Activated CD4-positive, alpha-beta memory T cell treated with anti-CD3 and anti-CD28 coated beads for 36 hours (primary cell): ENCODE measurements around the gene KIF5A. TPM values are rescaled to one million over a fixed set of nuclear protein-coding genes. Genes with fewer than 3 reads are reported as not detected.
"Not testable (repeated sequence)": the region's sequence is repeated elsewhere in the genome, so short reads cannot be mapped to it uniquely, and the experiment has no call there.

ENCODE experiments used
- CTCF ChIA-PET: fragments of 350-600 bp; sonication (Branson Sonifier 250); formaldehyde crosslinking; loops from one replicate; lab custom pipeline; 2021; ENCODE audit warnings: antibody characterized with exemption, inconsistent platforms; lab: Charles Lee
- POLR2A ChIA-PET: fragments of 350-600 bp; sonication (Branson Sonifier 250); formaldehyde crosslinking; loops from one replicate; lab custom pipeline; 2021; ENCODE audit warnings: antibody characterized with exemption; lab: Charles Lee
- DNase-seq: peaks from one replicate; pipeline ENCODE4 v3.0.0-alpha.2; 2020
- H3K27ac Mint-ChIP-seq: one replicate; pipeline ENCODE4 v1.8.0; 2021; ENCODE audit warnings: mixed read lengths
- H3K27me3 Mint-ChIP-seq: one replicate; pipeline ENCODE4 v1.8.0; 2021; ENCODE audit warnings: mixed read lengths
- H3K36me3 Mint-ChIP-seq: one replicate; pipeline ENCODE4 v1.8.0; 2021; ENCODE audit warnings: mixed read lengths
- H3K4me1 Mint-ChIP-seq: one replicate; pipeline ENCODE4 v1.8.0; 2021; ENCODE audit warnings: low read depth, mixed read lengths
- H3K4me3 Mint-ChIP-seq: one replicate; pipeline ENCODE4 v1.8.0; 2021; ENCODE audit warnings: mild to moderate bottlenecking, mixed read lengths
- H3K9me3 Mint-ChIP-seq: one replicate; pipeline ENCODE4 v1.8.0; 2021; ENCODE audit warnings: mixed read lengths
- intact Hi-C: fragments of 100-400 bp; cut with micrococcal nuclease; formaldehyde crosslinking; loops from one replicate; pipeline ENCODE4 v1.15.1; 2023
- total RNA-seq, 2 experiments: library from RNA; stranded (reverse); gene quantifications; one replicate each; pipeline ENCODE4 v1.2.3, GENCODE V29; 2021

The KIF5A gene
- total RNA-seq = under 1 TPM; 0.90 to 0.99 TPM

GRCh38 chr12:57549909-57550640 is at the start of gene KIF5A:
TSS of gene KIF5A (plus strand) at chr12:57550044. CDS start at chr12:57550272, 228 bp downstream.
- Mint-ChIP-seq H3K4me3 (peak within 1 kb of the TSS; percentile 74), H3K36me3 (peaks cover 13% of the 10 kb centered on the region), H3K9me3 (no peaks in the 10 kb centered on the region), H3K4me1 (peaks cover 35% of the 10 kb centered on the region), H3K27ac (no peak within 1 kb of the TSS), H3K27me3 (peaks cover 9% of the 10 kb centered on the region)
- CTCF ChIA-PET = no interaction called here
- POLR2A ChIA-PET = no interaction called here
- peak; percentile 72 for DNase-seq
- intact Hi-C loops = loop anchor here (5.0 kb wide), 1 partner anchor 192 kb away; no protein-coding TSS in a partner anchor

DNA sequence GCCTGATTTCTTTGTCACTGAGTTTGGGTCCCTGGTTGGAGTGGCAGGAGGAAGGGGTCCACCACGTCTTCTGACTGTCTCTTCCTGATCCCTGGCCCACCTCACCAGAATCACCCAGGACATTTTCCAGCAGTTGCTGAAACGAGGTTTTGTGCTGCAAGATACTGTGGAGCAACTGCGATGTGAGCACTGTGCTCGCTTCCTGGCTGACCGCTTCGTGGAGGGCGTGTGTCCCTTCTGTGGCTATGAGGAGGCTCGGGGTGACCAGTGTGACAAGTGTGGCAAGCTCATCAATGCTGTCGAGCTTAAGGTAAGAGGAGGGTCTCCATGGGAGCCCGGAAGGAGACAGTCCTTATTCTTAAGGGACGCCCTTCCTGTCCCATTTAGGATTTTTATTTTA is 49.6 kb upstream of the KIF5A start:
- H3K9me3 Mint-ChIP-seq = no peaks in the 10 kb centered on the region
- no peaks in the 10 kb centered on the region for H3K27me3 Mint-ChIP-seq
- no peak overlapping the region for H3K27ac Mint-ChIP-seq
- ChIA-PET POLR2A (interaction anchor here (0.7 to 2.0 kb wide), 3 partner anchors 10 to 23 kb away, joined by 3 to 4 read pairs (median 3); no protein-coding TSS in a partner anchor), CTCF (no interaction called here)
- DNase-seq = no peak
- no peak overlapping the region for H3K4me3 Mint-ChIP-seq
- H3K36me3 Mint-ChIP-seq = peaks cover 65% of the 10 kb centered on the region
- intact Hi-C loops = no loop called here
- H3K4me1 Mint-ChIP-seq = peaks cover 7% of the 10 kb centered on the region

DNA sequence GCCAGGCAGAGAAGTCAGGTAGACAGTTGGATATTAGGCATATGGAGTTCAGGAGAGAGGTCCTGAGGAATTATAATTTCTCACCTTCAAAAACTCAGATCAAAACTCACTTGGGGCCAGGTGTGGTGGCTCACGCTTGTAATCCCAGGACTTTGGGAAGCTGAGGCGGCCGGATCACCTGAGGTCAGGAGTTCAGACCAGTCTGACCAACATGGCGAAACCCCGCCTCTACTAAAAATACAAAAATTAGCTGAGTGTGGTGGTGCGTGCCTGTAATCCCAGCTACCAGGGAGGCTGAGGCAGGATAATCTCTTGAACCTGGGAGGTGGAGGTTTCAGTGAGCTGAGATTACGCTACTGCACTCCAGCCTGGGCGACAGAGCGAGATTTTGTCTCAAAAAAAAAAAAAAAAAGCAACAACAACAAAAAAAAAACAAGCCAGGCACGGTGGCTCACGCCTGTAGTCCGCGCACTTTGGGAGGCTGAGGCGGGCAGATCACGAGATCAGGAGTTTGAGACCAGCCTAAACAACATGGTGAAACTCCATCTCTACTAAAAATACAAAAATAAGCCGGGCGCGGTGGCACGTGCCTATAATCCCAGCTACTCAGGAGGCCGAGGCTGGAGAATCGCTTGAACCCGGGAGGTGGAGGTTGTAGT is 47.4 kb upstream of the KIF5A start:
- ChIA-PET CTCF (interaction anchor here (0.6 kb wide), 1 partner anchor 22 kb away, joined by 3 read pairs; no protein-coding TSS in a partner anchor), POLR2A (interaction anchor here (0.8 to 1.6 kb wide), 2 partner anchors 11 to 17 kb away, joined by 3 to 4 read pairs; no protein-coding TSS in a partner anchor)
- H3K27me3 Mint-ChIP-seq, H3K27ac Mint-ChIP-seq, H3K4me1 Mint-ChIP-seq, H3K4me3 Mint-ChIP-seq, intact Hi-C loops, H3K9me3 Mint-ChIP-seq, DNase-seq: not testable (repeated sequence)
- H3K36me3 Mint-ChIP-seq = peaks cover 62% of the 10 kb centered on the region

- CTCF ChIA-PET, DNase-seq, H3K4me3 Mint-ChIP-seq, H3K9me3 Mint-ChIP-seq, H3K27ac Mint-ChIP-seq, POLR2A ChIA-PET, H3K27me3 Mint-ChIP-seq, intact Hi-C loops, H3K4me1 Mint-ChIP-seq: not testable (repeated sequence)
- peaks cover 44% of the 10 kb centered on the region for H3K36me3 Mint-ChIP-seq
These were observed 43.3 kb upstream of the KIF5A start for GRCh38 chr12:57506541-57506940.

DNA sequence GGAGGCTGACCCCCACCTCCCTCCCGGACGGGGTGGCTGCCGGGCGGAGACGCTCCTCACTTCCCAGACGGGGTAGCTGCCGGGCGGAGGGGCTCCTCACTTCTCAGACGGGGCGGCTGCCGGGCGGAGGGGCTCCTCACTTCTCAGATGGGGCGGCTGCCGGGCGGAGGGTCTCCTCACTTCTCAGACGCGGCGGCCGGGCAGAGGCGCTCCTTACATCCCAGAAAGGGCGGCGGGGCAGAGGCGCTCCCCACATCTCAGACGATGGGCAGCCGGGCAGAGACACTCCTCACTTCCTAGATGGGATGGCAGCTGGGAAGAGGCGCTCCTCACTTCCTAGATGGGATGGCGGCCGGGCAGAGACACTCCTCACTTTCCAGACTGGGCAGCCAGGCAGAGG is 42.0 kb upstream of the KIF5A start:
- H3K9me3 Mint-ChIP-seq, CTCF ChIA-PET, H3K4me1 Mint-ChIP-seq, H3K4me3 Mint-ChIP-seq, POLR2A ChIA-PET, intact Hi-C loops, DNase-seq, H3K27me3 Mint-ChIP-seq, H3K27ac Mint-ChIP-seq: not testable (repeated sequence)
- peaks cover 48% of the 10 kb centered on the region for H3K36me3 Mint-ChIP-seq

- Mint-ChIP-seq H3K9me3 (no peaks in the 10 kb centered on the region), H3K27me3 (no peaks in the 10 kb centered on the region), H3K36me3 (peaks cover 56% of the 10 kb centered on the region), H3K27ac (no peak overlapping the region), H3K4me3 (no peak overlapping the region), H3K4me1 (peaks cover 2% of the 10 kb centered on the region)
- POLR2A ChIA-PET = no interaction called here
- CTCF ChIA-PET = no interaction called here
- no peak for DNase-seq
- intact Hi-C loops = no loop called here
These were observed 38.7 kb upstream of the KIF5A start for GRCh38 chr12:57511161-57511560.

- H3K27me3 Mint-ChIP-seq = no peaks in the 10 kb centered on the region
- ChIA-PET CTCF (no interaction called here), POLR2A (no interaction called here)
- DNase-seq = no peak
- H3K36me3 Mint-ChIP-seq = peaks cover 60% of the 10 kb centered on the region
- intact Hi-C loops = no loop called here
- H3K9me3 Mint-ChIP-seq = no peaks in the 10 kb centered on the region
- H3K4me1 Mint-ChIP-seq = peaks cover 2% of the 10 kb centered on the region
- H3K4me3 Mint-ChIP-seq = no peak overlapping the region
- H3K27ac Mint-ChIP-seq = peak overlapping the region; percentile 42
These were observed 38.1 kb upstream of the KIF5A start for GRCh38 chr12:57511588-57512325.

DNA sequence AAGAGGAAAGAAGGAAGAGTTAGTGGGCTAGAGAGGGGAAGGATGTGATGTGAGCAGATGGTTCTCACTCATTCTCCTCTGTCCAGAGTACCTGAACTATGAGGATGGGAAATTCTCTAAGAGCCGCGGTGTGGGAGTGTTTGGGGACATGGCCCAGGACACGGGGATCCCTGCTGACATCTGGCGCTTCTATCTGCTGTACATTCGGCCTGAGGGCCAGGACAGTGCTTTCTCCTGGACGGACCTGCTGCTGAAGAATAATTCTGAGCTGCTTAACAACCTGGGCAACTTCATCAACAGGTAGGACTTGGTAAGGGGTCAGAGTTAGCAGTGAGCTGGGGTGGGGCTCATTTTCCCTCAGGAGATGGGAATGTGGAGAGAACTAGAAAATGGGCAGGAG is 37.2 kb upstream of the KIF5A start:
- Mint-ChIP-seq H3K27ac (peak overlapping the region; percentile 46), H3K9me3 (no peaks in the 10 kb centered on the region), H3K4me3 (no peak overlapping the region), H3K27me3 (no peaks in the 10 kb centered on the region), H3K4me1 (peaks cover 8% of the 10 kb centered on the region), H3K36me3 (peaks cover 68% of the 10 kb centered on the region)
- POLR2A ChIA-PET = no interaction called here
- no peak for DNase-seq
- CTCF ChIA-PET = no interaction called here
- intact Hi-C loops = no loop called here

- H3K36me3 Mint-ChIP-seq = peaks cover 71% of the 10 kb centered on the region
- no peaks in the 10 kb centered on the region for H3K27me3 Mint-ChIP-seq
- peaks cover 14% of the 10 kb centered on the region for H3K4me1 Mint-ChIP-seq
- no peaks in the 10 kb centered on the region for H3K9me3 Mint-ChIP-seq
- ChIA-PET CTCF (no interaction called here), POLR2A (interaction anchor here (0.9 to 1.7 kb wide), 2 partner anchors 11 to 22 kb away, joined by 4 read pairs; no protein-coding TSS in a partner anchor)
- DNase-seq = no peak
- intact Hi-C loops = no loop called here
- no peak overlapping the region for H3K27ac Mint-ChIP-seq
- H3K4me3 Mint-ChIP-seq = no peak overlapping the region
These were observed 36.6 kb upstream of the KIF5A start for GRCh38 chr12:57513266-57513665.

- POLR2A ChIA-PET = interaction anchor here (0.9 to 1.7 kb wide), 2 partner anchors 12 to 23 kb away, joined by 4 read pairs; no protein-coding TSS in a partner anchor
- H3K27ac Mint-ChIP-seq, H3K27me3 Mint-ChIP-seq, H3K4me3 Mint-ChIP-seq, intact Hi-C loops, DNase-seq, CTCF ChIA-PET, H3K9me3 Mint-ChIP-seq: not testable (repeated sequence)
- Mint-ChIP-seq H3K36me3 (peaks cover 75% of the 10 kb centered on the region), H3K4me1 (peaks cover 18% of the 10 kb centered on the region)
These were observed 36.2 kb upstream of the KIF5A start for GRCh38 chr12:57513677-57514076.

DNA sequence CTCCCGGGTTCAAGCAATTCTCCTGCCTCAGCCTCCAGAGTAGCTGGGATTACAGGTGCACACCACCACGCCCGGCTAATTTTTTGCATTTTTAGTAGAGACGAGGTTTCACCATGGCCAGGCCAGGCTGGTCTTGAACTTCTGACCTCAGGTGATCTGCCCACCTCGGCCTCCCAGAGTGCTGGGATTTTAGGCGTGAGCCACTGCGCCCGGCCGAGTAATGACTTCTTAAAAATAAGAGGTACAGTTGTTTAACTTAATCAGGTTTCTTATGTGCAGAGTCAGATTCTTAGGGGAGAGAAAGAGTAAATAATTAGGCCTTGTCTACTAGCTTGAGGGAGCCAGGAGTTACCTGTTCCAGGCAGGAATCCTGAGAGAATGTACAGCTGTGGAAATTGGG is 35.6 kb upstream of the KIF5A start:
- CTCF ChIA-PET, H3K4me3 Mint-ChIP-seq, intact Hi-C loops, H3K27me3 Mint-ChIP-seq, H3K9me3 Mint-ChIP-seq, H3K27ac Mint-ChIP-seq, DNase-seq: not testable (repeated sequence)
- POLR2A ChIA-PET = interaction anchor here (1.7 kb wide), 1 partner anchor 12 kb away, joined by 4 read pairs; no protein-coding TSS in a partner anchor
- H3K4me1 Mint-ChIP-seq = peaks cover 24% of the 10 kb centered on the region
- peaks cover 78% of the 10 kb centered on the region for H3K36me3 Mint-ChIP-seq
